Measurements from ENCODE around the gene GRAMD2B.

GRCh38 chr5:126509339-126509738 lies 86.1 kb downstream of the GRAMD2B start:
- TF ChIP-seq CTCF (IDR thresholded peaks at IDR 0.05) (no peak), EZH2 (IDR thresholded peaks at IDR 0.05) (no peak)
